GM11168 (cell line): ENCODE measurements around the gene ZNFX1.
"Not testable (repeated sequence)": the region's sequence is repeated elsewhere in the genome, so short reads cannot be mapped to it uniquely, and the experiment has no call there.

ENCODE experiments used
- in situ Hi-C: fragments of 300-500 bp; cut with MboI; formaldehyde crosslinking; loops from one replicate; pipeline ENCODE4 v1.12.0; 2022; ENCODE audit warnings: low sequenced_read_pairs; ENCODE audit not compliant: unreplicated experiment

The ZNFX1 gene

GRCh38 chr20:49219924-49220831 is 57.7 kb downstream of the ZNFX1 start:
- in situ Hi-C loops = loop anchor here (5.0 kb wide), 1 partner anchor 88 kb away; no protein-coding TSS in a partner anchor

- in situ Hi-C loops = loop anchor here (5.0 kb wide), 1 partner anchor 87 kb away; no protein-coding TSS in a partner anchor
Measured at GRCh38 chr20:49219091-49219923, 58.5 kb downstream of the ZNFX1 start, which contains the start of gene DDX27. TSS of gene DDX27 (plus strand) at chr20:49219416. CDS start at chr20:49219449, 33 bp downstream.

GRCh38 chr20:49218739-49219090 is 59.1 kb downstream of the ZNFX1 start:
- in situ Hi-C loops = loop anchor here (5.0 kb wide), 1 partner anchor 86 kb away; no protein-coding TSS in a partner anchor

- in situ Hi-C loops = loop anchor here (5.0 kb wide), 1 partner anchor 85 kb away; no protein-coding TSS in a partner anchor
Measured at GRCh38 chr20:49216991-49217578, 60.8 kb downstream of the ZNFX1 start.

- in situ Hi-C loops = loop anchor here (5.0 kb wide), 1 partner anchor 83 kb away; no protein-coding TSS in a partner anchor
Measured at GRCh38 chr20:49215232-49215631, 62.6 kb downstream of the ZNFX1 start.

GRCh38 chr20:49214571-49214970 is 63.3 kb downstream of the ZNFX1 start:
- in situ Hi-C loops = no loop called here

GRCh38 chr20:49210757-49211110 is 67.1 kb downstream of the ZNFX1 start:
- in situ Hi-C loops = no loop called here

GRCh38 chr20:49210101-49210756 is 67.6 kb downstream of the ZNFX1 start:
- in situ Hi-C loops = no loop called here

GRCh38 chr20:49207076-49207475 is 70.8 kb downstream of the ZNFX1 start:
- in situ Hi-C loops = no loop called here

GRCh38 chr20:49203746-49204145 is 74.1 kb downstream of the ZNFX1 start:
- in situ Hi-C loops = no loop called here

- in situ Hi-C loops = no loop called here
Measured at GRCh38 chr20:49203011-49203410, 74.8 kb downstream of the ZNFX1 start.

- in situ Hi-C loops = no loop called here
Measured at GRCh38 chr20:49199729-49200293, 78.0 kb downstream of the ZNFX1 start.

GRCh38 chr20:49192944-49193518 is 84.8 kb downstream of the ZNFX1 start:
- in situ Hi-C loops = not testable (repeated sequence)
